NCI-H2081 treated with DMSO at 0.1 percent for 48 hours (cell line): ENCODE results near the gene PRKG2.

Experiments
- DNase-seq: peaks from one replicate; lab custom pipeline; 2025; lab: John Stamatoyannopoulos, UW

Gene PRKG2

DNA sequence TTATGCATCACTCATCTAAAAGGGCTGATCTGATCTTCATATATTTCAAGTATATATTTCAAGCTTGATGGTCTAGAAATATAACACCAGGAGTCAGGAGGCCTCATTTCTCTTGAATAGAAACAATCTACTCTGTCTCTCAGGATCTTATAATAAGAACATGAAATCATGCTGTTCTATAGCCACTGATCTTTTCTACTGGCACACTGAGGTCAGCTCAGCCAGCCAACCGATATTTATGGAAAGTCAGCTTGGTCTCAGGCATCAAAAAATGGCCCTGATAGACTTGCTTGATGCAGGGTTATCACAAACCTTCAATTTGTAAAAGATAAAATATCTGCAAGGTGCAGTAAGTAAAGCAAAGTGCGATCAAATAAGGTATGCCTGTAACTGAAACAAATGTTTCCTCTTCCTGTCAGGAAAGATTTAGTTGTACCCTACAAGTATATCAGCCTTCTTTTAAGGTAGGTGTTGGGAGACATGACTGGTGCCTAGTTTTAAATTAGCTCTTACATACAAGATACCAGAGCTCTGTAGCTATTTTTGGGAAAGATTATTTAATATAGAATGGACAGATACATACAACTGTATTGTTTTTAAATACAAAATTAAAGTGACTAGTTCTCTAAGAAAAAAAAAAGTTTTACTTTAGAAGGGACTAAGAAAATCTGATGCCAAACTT, 121.2 kb downstream of the PRKG2 start:
- no peak for DNase-seq

DNA sequence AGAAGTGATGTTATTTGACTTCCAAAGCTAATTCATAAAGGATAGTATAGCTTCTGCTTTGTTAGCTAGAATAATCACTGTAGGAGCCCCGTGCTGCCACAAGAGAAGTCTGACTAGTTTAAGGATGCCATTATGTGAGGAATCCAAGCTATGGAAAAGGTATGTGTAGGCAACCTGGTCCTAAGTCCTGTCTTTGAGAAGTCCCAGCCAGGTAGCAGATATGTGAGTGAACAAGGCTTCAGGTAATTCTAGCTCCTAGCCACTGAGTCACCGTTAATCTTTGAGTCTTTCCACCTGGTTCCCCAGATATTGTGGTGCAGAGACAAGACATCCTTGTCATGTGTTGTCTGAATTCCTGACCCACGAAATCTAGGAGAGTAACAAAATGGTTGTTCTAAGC, 129.0 kb downstream of the PRKG2 start:
- DNase-seq = no peak

DNA sequence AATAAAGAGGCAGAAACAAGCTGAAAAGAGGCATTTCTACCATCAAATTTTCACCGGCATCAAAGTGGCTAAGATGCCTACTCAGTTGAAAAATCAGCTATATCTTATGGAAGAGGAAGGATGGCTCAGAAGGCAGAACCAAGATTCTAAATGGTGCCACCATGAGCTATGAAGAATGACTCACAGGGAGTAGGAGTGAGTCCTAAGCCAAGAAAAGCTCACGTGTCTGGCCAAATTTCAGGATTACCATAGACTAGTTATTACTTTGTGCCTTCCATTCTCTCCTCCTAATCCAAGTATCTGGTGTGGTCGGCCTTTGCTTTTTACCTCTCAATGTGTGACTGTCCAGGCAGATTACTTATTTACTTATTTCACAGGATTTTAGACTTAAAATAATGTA, 129.7 kb downstream of the PRKG2 start:
- no peak for DNase-seq

DNA sequence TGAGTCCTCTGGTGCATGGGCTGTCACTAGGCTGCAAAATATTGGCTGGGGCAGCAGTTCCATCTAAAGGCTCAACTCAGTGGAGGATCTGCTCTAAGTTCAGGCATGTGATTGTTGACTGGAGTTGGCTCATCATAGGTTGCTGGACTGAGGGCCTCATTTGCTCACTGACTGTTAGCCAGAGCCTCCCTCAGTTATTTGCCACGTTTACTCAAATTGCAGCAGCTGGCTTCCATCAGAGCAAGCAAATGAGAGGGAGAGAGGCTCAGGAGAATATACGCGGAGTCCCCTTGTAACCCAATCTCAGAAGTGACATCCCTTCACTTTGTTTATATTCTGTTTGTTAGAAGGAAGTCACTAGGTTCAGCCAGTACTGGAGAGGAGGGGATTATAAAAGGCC, 130.4 kb downstream of the PRKG2 start:
- DNase-seq = no peak

DNA sequence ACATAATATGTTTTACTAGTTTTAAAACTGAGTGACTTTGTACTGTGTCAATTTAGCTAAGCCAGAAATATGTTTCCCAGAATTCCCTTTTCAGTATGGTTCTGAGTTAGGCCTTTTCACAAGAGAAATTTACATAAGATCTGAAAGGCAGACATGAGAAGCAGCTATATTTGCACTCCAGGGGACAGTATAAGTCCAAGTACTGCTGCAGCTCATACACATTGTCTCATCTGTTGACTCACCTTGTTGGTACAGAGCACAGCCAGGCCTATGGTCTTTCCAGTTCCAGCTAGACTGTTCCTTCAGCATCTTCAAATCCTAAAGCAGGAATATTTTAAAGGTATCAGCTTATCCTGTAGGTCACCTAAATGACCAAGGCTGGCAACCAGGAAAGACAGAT, 131.0 kb downstream of the PRKG2 start:
- no peak for DNase-seq

DNA sequence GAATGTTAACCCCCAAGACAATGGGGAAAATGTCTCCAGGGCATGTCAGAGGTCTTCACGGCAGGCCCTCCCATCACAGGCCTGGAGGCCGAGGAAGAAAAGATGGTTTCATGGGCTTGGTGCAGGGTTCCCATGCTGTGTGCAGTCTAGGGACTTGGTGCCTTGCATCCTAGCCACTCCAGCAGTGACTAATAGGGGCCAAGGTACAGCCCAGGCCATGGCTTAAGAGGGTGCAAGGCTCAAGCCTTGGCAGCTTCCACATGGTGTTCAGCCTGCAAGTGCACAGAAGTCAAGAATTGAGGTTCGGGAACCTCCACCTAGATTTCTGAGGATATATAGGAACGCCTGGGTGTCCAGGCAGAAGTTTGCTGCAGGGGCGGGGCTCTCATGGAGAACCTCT, 133.9 kb downstream of the PRKG2 start:
- no peak for DNase-seq

DNA sequence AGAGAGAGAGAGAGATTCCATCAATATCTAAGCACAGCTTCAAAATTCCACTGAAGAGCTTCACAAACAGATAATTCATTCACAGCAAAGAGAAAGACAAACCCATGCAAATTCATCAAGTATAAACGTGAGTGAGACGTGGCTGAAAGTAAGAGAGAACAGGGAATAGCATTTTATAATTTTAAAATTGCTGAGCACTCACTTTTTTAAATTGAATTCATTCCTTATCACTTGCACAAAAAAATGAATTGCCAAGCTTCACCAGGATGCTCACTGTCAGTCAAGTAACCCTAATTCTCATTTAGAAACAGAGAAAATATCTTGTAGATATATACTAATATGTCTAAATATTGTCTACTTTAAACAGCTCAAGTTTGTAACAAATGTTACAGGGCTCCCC, 144.0 kb downstream of the PRKG2 start:
- DNase-seq = no peak

DNA sequence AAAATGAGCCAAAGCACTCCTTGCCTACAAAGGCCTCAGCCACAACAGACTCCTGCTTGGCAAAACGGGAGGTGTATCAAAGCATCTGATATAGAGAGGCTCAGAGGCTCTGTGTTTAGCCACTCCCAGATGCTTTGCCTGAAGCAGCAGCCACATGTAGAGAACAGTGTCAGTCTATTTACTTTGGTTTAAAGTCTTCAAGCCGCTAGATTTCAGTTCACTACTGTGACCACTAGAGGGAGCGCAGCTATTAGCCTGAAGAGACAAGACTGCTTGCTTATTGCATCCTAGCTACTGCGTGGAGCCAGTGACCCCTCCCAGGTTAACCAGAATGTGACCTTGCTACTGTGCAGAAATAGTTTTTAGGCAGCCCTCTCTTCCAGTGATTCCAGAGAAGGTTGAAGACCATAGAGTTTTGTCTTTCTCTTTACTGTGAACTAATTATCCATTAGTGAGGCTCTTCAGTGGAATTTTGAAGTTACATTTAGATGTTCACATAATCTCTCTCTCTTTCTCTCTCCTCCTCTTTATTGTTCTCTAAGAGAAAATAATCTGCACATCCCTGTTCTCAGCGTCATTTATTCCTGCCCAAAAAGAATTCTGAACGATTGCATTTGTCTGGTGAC, 145.2 kb downstream of the PRKG2 start:
- peak; percentile 8 for DNase-seq

DNA sequence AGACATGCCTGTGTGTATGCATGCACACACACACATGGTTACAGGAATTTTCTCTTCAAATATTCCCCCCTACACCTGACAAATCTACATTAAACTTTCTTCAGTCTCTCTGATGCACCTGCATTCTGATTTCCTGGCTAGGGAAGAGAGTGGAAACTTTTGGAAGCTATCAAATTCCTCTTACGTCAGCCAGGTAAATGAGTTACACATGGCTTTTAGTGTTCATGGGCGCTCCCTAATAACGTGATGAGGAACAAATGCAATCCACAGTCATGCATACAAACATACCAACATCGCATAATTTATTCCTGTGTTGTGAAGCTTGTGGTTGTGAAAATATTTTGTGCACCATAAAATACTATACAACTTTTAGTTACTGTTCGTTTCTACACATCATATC, 149.6 kb downstream of the PRKG2 start:
- DNase-seq = no peak

DNA sequence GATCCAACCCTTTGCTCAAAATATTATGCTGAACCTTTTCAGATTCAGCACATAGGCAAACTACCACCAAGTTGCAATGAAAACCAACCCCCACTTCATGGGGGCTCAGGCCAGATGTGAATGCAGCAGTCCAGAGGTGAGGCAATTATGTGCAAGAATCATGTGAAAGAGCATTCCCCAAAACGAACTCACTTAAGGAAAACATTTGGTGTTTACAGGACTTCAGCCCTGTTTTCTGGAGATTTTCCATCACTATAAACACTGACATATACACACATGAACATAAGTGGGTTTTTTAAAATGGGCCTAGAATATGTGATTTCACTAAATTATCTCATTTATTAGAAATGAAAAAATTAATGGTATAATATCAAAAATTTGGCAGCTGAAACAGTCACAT, 153.0 kb downstream of the PRKG2 start:
- DNase-seq = no peak

DNA sequence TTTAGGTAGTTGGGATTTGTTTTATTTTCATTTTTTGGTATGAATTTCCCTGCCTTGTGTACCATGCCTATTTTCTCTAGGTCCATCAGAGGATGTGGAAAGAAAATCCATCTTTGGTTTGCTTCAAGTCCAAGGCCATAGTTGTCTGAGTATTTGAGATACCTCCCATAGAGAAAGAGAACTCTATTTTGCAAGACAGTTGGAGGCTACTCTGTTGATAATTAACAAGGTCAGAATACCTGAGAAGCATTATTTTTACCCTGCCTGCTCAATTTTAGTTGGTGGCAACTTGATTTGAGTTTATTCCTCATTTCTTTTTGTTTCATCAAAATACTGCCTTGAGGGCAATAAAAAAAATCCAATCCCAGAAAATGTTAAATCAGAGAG, 153.7 kb downstream of the PRKG2 start:
- DNase-seq = no peak

DNA sequence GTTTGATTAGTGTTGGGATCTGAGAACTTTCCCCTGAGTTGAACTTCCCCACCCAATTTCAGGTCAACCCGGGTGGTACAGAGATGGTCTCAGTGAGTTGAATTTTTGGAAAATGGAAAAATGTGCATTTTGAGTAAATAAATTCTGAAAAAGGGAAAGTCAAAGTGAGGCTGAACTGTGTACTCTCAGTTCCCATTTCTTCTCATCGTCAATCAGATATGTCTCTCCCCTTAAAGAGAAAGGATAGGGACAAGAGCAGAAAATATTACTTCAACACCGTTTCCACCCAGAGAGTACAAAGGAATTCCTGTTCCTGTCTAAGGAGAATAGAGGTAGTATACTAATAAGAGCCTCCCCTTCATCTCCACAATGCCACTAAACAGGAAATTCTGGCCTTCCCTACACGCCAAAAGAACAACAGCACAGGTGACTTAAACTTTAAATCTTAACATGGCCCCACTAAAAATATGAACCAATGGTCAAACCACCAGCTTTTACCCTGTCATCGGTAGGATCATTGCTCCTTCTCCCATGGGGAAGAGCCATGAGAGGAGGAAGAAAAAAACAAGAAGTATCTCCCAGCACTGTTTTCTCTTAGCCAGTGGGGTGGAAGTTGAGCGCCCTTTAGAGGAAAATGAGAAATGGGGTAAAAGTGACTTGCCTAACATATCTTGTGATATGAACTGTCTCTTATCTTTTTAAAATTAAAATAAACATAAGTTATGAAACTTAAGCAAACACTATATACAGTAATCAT, 154.3 kb downstream of the PRKG2 start:
- no peak for DNase-seq

DNA sequence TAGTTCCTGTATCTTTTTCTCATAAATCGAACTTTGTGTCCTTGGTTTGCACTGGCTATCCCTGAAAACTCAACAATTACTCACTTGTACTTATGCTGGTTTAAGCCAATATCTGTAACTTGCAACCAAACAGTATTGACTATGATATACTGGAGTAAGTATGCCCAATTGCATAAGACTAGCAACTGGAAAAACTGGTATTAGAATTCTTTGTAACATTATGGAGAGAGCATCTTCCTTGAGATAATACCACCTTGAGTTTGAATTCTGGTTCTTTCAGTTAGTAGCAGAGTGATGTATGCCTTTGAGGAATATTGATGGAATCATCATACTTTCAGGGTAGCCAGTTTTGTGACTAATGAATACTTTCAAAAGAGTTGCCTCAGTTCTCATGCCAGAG, 156.4 kb downstream of the PRKG2 start:
- no peak for DNase-seq

DNA sequence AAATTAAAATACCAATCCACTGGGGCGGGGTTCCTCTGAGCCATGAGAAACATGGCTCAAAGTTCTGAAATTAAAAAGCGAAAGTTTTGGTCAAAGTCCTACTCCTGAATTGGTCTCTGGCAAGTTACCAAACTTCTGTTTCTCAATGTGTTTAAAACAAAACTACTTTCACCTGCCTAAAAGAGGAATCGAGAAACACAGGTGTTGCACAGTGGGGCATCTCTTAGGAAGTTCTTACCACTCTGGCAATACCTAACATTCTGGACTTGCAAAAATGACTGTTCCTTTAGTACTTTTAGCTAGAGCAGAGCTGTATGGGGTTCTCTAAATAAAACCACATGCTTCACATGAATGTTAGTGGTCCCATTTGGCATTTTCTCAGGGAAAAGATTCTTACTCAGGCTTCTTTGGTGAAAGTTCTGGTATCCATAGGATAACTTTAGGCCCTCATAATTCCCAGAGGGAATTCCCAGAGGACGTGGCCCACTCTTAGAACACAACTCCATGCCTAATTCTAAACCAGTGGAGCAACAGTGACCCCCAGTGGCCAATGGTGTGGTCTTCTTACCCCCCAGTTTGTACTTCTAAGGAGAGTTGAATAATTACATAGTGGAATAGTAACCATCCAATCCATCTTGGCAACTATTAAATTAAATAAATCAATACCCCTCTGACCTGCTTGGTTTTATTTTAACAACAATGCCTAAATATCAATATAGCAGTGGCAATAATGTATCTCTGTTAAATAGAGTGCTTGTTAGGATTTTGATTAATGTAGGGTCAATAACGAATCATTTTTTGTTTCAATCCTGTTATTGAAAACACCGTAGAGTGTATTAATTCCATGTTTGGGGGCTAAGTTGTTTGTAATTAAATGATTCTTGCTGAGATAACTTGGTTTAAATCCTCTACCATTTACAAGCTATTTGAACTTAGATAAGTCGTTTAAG, 162.6 kb downstream of the PRKG2 start:
- DNase-seq = no peak

DNA sequence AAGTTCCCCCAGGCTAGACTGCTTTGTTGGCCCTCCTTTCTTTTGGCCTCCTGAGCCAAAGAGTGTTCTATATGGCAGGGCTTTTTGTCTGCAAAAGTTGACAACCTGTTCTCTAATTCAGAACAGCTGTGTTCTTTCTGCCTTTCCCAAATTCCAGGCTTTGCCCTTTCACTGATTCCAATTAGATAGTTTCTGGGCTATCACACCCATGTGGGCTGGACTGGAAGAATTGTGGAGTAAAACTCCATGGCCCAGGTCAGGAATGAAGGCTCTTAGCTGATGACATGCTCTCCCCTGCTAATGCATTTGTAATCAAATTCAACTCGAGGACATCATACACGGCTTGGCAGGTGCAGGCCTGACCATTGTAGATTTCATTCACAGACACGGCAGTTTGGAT, 165.1 kb downstream of the PRKG2 start:
- DNase-seq = no peak

DNA sequence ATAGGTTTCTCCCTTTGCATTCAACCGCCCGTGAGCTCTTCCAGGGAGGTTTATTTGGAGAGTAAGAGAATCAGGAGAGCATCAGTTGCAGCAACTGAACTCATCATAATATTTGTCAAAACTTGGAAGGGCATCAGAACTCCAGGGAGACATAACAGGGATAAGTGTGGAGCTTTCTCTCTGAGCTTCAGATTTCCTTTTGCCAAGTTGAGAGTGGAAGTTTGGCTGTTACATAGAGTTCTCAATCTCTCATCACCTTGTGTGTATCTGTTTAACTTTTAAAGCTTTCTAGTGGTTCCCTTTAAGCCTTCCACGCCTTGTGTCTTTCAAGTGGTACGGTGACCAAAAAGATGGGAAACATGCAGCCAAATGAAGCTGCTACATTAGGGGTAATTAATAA, 165.7 kb downstream of the PRKG2 start:
- no peak for DNase-seq

DNA sequence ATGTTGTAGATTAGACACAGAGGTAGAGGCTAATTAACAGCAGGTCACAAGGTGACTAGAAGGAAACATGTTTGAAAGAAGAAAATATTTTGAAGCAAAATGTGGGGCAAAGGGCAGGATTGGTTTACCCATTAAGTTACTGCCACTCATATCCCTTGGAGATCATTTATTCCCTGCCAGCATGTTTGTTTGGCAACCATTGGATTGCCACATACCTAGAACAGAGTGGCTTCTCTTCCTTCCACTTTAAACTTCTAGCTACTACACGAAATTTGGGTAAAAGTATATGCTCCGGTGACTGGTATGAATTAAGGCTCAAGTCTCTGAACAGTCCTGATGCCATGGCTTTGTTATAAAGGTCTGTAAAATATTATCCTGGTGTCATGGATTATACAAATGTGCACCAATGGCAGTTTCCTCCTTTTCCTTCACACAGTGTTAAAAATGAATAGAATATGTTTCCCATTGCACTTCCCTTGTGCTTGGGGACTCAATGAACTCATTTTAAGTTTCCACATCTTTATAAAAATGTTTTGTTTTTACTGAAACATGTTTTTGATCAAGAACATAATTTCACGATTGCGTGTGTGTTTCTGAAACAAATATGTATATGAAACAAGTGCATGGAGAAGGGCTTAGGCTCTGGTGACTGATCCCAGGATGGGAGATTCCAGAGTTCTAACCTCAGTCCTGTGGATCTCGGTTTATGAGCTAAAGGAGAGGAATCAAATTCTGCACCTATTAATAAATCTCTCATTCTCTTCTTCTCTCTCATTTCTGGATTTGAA, 172.2 kb downstream of the PRKG2 start:
- DNase-seq = no peak

DNA sequence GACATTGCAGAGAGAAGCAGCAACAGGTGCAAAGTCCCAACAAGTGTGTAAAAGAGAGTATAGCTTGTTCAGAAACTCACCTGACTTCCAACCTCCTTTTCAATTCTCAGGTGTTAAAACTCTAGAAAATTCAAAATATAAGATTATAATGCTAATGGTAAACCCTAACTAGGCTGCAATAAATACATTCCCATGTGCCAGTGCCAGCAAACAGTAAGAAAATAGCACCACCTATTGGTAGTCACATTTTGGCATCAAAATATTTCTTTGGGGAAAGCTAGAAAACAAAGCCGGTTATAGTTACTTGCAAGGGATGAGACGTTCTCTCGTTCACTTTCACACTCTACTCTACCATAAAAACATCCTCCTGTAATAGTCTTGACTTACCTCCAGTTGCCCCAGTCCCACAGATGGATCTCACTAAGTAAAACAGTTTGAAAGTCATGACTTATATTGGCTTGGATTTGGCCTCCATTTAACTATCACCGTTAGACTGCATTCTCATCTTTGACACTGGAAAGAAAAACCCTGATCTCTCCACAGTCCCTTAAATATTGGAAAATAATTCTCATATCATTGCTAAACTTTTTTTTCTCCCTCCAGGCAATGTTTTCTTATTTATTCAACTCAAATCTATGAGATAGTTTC, 174.9 kb downstream of the PRKG2 start:
- DNase-seq = no peak

DNA sequence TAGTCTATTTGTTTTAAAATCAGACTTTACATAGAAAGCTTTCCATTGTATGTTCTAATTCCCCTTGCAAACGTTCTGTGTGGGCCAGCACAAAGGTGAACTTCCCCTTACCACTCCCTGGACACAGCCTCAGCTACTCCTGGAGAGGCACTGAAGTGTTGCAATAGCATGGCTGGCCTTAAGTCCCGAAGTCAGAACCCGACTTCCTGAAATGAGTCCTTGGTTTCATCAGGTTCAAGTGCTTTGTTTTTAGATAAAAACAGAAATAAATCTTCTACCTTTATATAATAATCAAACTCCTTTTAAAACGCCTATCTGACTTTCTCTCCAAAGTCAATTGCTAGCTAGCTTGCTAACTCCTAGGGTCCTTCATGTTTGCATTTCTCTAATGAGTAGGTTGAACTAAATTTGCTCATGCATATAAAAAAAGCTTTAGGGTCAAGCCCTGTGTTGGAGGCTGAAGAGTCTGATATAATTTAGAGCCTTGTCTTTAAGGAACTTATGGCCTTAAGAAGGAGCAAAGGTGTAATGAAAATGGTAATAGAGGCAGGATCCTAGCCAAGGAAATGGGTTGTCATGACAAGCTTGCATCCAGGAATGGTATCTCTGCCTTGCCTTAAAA, 175.6 kb downstream of the PRKG2 start:
- DNase-seq = no peak

DNA sequence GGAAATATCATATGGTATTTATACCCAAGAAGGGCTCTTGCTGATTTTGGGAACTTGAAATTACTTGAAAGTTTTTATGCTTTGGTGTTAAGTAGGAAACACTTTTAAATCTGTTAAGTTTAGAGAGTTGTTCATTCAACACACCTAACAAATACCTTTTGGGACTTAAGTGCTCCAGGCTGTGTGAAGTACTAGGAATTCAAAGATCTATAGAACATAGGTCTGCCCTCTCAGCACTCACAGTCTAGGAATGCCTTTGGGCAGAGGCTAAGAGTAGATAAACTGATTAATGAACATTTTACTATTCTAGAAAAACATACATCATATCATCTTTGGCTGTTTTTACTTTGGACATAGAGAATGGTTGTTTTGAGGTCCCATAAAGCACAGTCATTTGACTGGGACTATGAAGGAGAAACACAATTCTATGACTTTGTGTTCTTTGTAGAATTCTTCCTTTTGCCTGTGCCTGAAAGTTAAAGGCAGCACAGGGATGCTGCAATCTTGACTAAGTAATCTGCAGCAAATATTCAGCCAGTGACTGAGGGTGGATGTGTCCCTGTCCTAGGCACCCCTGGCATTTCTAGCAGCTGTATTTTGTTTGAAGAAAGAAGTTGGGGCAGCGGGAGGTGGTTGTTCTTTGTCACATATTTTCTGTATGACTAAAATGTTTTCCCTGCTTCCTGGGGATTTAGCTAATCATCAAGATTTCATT, 176.2 kb downstream of the PRKG2 start:
- no peak for DNase-seq
